ENCODE data around the gene GLIS1.

GRCh38 chr1:53552981-53553733 is 185.8 kb downstream of the GLIS1 start:
- TF ChIP-seq CTCF (IDR thresholded peaks at IDR 0.05) (no peak), POLR2A (IDR thresholded peaks at IDR 0.05) (no peak)

All from lower leg skin (tissue), 3 donors.